Measurements from ENCODE around the gene CREB3L2. TPM values are rescaled to one million over a fixed set of nuclear protein-coding genes. Genes with fewer than 3 reads are reported as not detected.

Gene CREB3L2
- total RNA-seq, 2 experiments from 2014 or later: 14.1 to 15.7 TPM

GRCh38 chr7:137880432-137880831, 121.5 kb downstream of the CREB3L2 start:
- H3K9me3 Mint-ChIP-seq: no peaks in the 10 kb centered on the region
- H3K27me3 Mint-ChIP-seq (ENCODE audit: low read depth): no peaks in the 10 kb centered on the region
- no peak for DNase-seq
- intact Hi-C loops (cut with micrococcal nuclease): loop anchor here (2.0 kb wide), 1 partner anchor 14 kb away; no protein-coding TSS in a partner anchor
- peaks cover 9% of the 10 kb centered on the region for H3K4me1 Mint-ChIP-seq (ENCODE audit: low read depth)
- no peak overlapping the region for H3K27ac Mint-ChIP-seq
- no peak overlapping the region for H3K4me3 Mint-ChIP-seq
- H3K36me3 Mint-ChIP-seq (ENCODE audit: low read depth): peaks cover 55% of the 10 kb centered on the region
- CTCF ChIA-PET: no interaction called here

- no peaks in the 10 kb centered on the region for H3K9me3 Mint-ChIP-seq
- peaks cover 9% of the 10 kb centered on the region for H3K4me1 Mint-ChIP-seq (ENCODE audit: low read depth)
- H3K27ac Mint-ChIP-seq: no peak overlapping the region
- intact Hi-C loops (cut with micrococcal nuclease): loop anchor here (2.0 kb wide), 1 partner anchor 15 kb away; no protein-coding TSS in a partner anchor
- peak; percentile 36 for DNase-seq
- CTCF ChIA-PET: interaction anchor here (0.6 to 1.0 kb wide), 2 partner anchors 23 to 122 kb away, joined by 3 read pairs; partner anchors contain the start of gene CREB3L2
- no peaks in the 10 kb centered on the region for H3K27me3 Mint-ChIP-seq (ENCODE audit: low read depth)
- peaks cover 51% of the 10 kb centered on the region for H3K36me3 Mint-ChIP-seq (ENCODE audit: low read depth)
- H3K4me3 Mint-ChIP-seq: no peak overlapping the region
Measured at GRCh38 chr7:137879357-137880158, 122.3 kb downstream of the CREB3L2 start.

GRCh38 chr7:137878333-137878961, 123.4 kb downstream of the CREB3L2 start:
- Mint-ChIP-seq H3K27ac (no peak overlapping the region), H3K4me3 (no peak overlapping the region), H3K27me3 (ENCODE audit: low read depth) (no peaks in the 10 kb centered on the region), H3K9me3 (no peaks in the 10 kb centered on the region), H3K36me3 (ENCODE audit: low read depth) (peaks cover 46% of the 10 kb centered on the region), H3K4me1 (ENCODE audit: low read depth) (peaks cover 14% of the 10 kb centered on the region)
- CTCF ChIA-PET: interaction anchor here (1.0 kb wide), 1 partner anchor 123 kb away, joined by 3 read pairs; the partner anchor contains the start of gene CREB3L2
- intact Hi-C loops (cut with micrococcal nuclease): no loop called here
- no peak for DNase-seq

GRCh38 chr7:137877027-137877675, 124.7 kb downstream of the CREB3L2 start:
- Mint-ChIP-seq H3K36me3 (ENCODE audit: low read depth) (peaks cover 43% of the 10 kb centered on the region), H3K4me3 (no peak overlapping the region), H3K4me1 (ENCODE audit: low read depth) (peaks cover 16% of the 10 kb centered on the region), H3K27ac (no peak overlapping the region), H3K9me3 (no peaks in the 10 kb centered on the region), H3K27me3 (ENCODE audit: low read depth) (no peaks in the 10 kb centered on the region)
- no peak for DNase-seq
- CTCF ChIA-PET: interaction anchor here (0.9 kb wide), 1 partner anchor 13 kb away, joined by 3 read pairs; no protein-coding TSS in a partner anchor
- intact Hi-C loops (cut with micrococcal nuclease): no loop called here

- Mint-ChIP-seq H3K9me3 (no peaks in the 10 kb centered on the region), H3K4me3 (no peak overlapping the region), H3K36me3 (ENCODE audit: low read depth) (peaks cover 41% of the 10 kb centered on the region), H3K27me3 (ENCODE audit: low read depth) (no peaks in the 10 kb centered on the region), H3K4me1 (ENCODE audit: low read depth) (peaks cover 14% of the 10 kb centered on the region), H3K27ac (no peak overlapping the region)
- intact Hi-C loops (cut with micrococcal nuclease): no loop called here
- no peak for DNase-seq
- CTCF ChIA-PET: no interaction called here
Measured at GRCh38 chr7:137875746-137876145, 126.1 kb downstream of the CREB3L2 start.

- CTCF ChIA-PET: no interaction called here
- intact Hi-C loops (cut with micrococcal nuclease): loop anchor here (2.0 kb wide), 1 partner anchor 21 kb away; no protein-coding TSS in a partner anchor
- H3K27me3 Mint-ChIP-seq (ENCODE audit: low read depth): no peaks in the 10 kb centered on the region
- H3K4me3 Mint-ChIP-seq: no peak overlapping the region
- DNase-seq: no peak
- peaks cover 10% of the 10 kb centered on the region for H3K4me1 Mint-ChIP-seq (ENCODE audit: low read depth)
- no peak overlapping the region for H3K27ac Mint-ChIP-seq
- H3K36me3 Mint-ChIP-seq (ENCODE audit: low read depth): peaks cover 36% of the 10 kb centered on the region
- H3K9me3 Mint-ChIP-seq: no peaks in the 10 kb centered on the region
Measured at GRCh38 chr7:137873979-137874777, 127.7 kb downstream of the CREB3L2 start.

GRCh38 chr7:137873524-137873923, 128.4 kb downstream of the CREB3L2 start:
- Mint-ChIP-seq H3K4me3 (no peak overlapping the region), H3K27ac (no peak overlapping the region), H3K9me3 (no peaks in the 10 kb centered on the region), H3K4me1 (ENCODE audit: low read depth) (peaks cover 9% of the 10 kb centered on the region), H3K36me3 (ENCODE audit: low read depth) (peaks cover 32% of the 10 kb centered on the region), H3K27me3 (ENCODE audit: low read depth) (no peaks in the 10 kb centered on the region)
- CTCF ChIA-PET: no interaction called here
- intact Hi-C loops (cut with micrococcal nuclease): loop anchor here (2.0 kb wide), 1 partner anchor 21 kb away; no protein-coding TSS in a partner anchor
- DNase-seq: peak; percentile 41

- H3K9me3 Mint-ChIP-seq: peaks cover 1% of the 10 kb centered on the region
- CTCF ChIA-PET: interaction anchor here (1.0 kb wide), 1 partner anchor 28 kb away, joined by 4 read pairs; no protein-coding TSS in a partner anchor
- peaks cover 40% of the 10 kb centered on the region for H3K36me3 Mint-ChIP-seq (ENCODE audit: low read depth)
- H3K27ac Mint-ChIP-seq: no peak overlapping the region
- no peak overlapping the region for H3K4me3 Mint-ChIP-seq
- DNase-seq: no peak
- H3K4me1 Mint-ChIP-seq (ENCODE audit: low read depth): peaks cover 9% of the 10 kb centered on the region
- intact Hi-C loops (cut with micrococcal nuclease): no loop called here
- no peaks in the 10 kb centered on the region for H3K27me3 Mint-ChIP-seq (ENCODE audit: low read depth)
Measured at GRCh38 chr7:137871170-137871915, 130.5 kb downstream of the CREB3L2 start.

- intact Hi-C loops (cut with micrococcal nuclease): no loop called here
- peaks cover 7% of the 10 kb centered on the region for H3K9me3 Mint-ChIP-seq
- H3K36me3 Mint-ChIP-seq (ENCODE audit: low read depth): peaks cover 46% of the 10 kb centered on the region
- H3K4me1 Mint-ChIP-seq (ENCODE audit: low read depth): peaks cover 9% of the 10 kb centered on the region
- no peaks in the 10 kb centered on the region for H3K27me3 Mint-ChIP-seq (ENCODE audit: low read depth)
- no peak overlapping the region for H3K4me3 Mint-ChIP-seq
- CTCF ChIA-PET: interaction anchor here (1.0 kb wide), 1 partner anchor 29 kb away, joined by 4 read pairs; no protein-coding TSS in a partner anchor
- H3K27ac Mint-ChIP-seq: no peak overlapping the region
- no peak for DNase-seq
Measured at GRCh38 chr7:137870684-137871083, 131.2 kb downstream of the CREB3L2 start.

GRCh38 chr7:137870078-137870477, 131.8 kb downstream of the CREB3L2 start:
- H3K4me3 Mint-ChIP-seq: no peak overlapping the region
- H3K27ac Mint-ChIP-seq: no peak overlapping the region
- peaks cover 9% of the 10 kb centered on the region for H3K4me1 Mint-ChIP-seq (ENCODE audit: low read depth)
- H3K36me3 Mint-ChIP-seq (ENCODE audit: low read depth): peaks cover 51% of the 10 kb centered on the region
- H3K27me3 Mint-ChIP-seq (ENCODE audit: low read depth): no peaks in the 10 kb centered on the region
- no peak for DNase-seq
- H3K9me3 Mint-ChIP-seq: peaks cover 11% of the 10 kb centered on the region
- intact Hi-C loops (cut with micrococcal nuclease): no loop called here
- CTCF ChIA-PET: interaction anchor here (1.0 kb wide), 1 partner anchor 30 kb away, joined by 4 read pairs; no protein-coding TSS in a partner anchor

- Mint-ChIP-seq H3K9me3 (peaks cover 11% of the 10 kb centered on the region), H3K27ac (no peak overlapping the region), H3K36me3 (ENCODE audit: low read depth) (peaks cover 53% of the 10 kb centered on the region), H3K4me3 (no peak overlapping the region), H3K4me1 (ENCODE audit: low read depth) (peaks cover 9% of the 10 kb centered on the region), H3K27me3 (ENCODE audit: low read depth) (no peaks in the 10 kb centered on the region)
- CTCF ChIA-PET: no interaction called here
- intact Hi-C loops (cut with micrococcal nuclease): no loop called here
- DNase-seq: no peak
Measured at GRCh38 chr7:137869260-137869659, 132.6 kb downstream of the CREB3L2 start.
